GOT3 (cell line): Measurements from ENCODE around the gene KIAA0513.

ENCODE experiments used
- DNase-seq: peaks from one replicate; lab custom pipeline; 2025; ENCODE audit warnings: mixed read lengths; lab: John Stamatoyannopoulos, UW

The KIAA0513 gene, protein sequence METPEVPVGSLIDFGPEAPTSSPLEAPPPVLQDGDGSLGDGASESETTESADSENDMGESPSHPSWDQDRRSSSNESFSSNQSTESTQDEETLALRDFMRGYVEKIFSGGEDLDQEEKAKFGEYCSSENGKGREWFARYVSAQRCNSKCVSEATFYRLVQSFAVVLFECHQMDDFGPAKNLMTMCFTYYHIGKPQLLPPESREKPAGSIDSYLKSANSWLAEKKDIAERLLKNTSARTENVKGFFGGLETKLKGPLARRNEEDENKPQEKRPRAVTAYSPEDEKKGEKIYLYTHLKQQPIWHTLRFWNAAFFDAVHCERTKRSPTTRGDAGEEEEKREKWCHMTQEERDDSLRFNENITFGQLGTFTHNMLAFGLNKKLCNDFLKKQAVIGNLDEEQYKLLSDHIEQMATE

DNA sequence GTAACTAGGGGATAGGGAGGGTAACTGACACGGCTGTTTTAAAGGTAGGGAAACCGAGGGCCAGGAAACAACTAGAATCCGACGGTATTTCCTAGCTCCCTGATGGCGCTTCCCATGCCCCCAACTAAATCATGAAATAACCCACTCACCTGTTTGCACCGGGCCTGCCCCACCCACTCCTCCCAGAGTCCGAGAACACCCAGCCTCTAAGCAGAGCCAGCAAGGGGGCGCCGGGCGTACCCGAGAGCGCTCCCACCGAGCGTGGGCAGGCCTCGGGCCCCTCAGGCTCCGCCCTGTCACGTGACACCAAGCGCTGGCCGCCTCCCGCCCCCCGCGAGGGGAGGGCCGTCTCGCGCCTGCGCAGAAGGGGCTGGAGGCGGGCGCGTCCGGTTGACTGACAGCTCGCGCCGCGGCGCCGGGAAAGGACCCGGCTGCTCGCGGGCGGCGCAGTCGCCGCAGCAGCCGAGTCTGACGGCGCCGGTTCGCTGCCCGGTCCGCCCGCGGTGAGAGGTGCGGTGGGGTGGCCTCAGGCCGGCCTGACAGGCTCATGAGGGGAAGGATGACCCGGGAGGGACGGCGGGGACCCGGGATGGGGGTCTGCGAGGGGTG lies at the start of gene KIAA0513:
Gene KIAA0513 (plus strand): TSS at position 447 of the 609 bp plus-strand sequence. CDS start 39,277 bp downstream, outside the sequence.
- peak; percentile 87 for DNase-seq

DNA sequence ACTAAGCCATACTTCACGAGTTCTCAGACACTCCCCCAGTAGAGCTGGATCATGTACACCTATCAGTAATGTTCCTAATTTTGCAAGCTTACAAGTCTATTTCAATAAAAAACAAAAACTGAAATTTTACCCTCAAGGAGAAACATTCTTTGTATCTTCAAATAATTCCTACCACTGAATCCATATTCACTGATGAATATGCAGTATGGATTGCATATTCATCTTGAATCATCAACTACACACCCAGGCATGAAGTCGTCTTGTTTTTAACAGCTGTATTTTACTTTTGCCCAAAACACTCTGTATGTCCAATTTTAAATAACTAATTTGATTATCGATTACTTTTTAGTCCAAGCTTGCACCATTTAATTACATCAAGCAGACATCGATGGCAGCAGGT lies 48.1 kb upstream of the KIAA0513 start:
- no peak for DNase-seq

DNA sequence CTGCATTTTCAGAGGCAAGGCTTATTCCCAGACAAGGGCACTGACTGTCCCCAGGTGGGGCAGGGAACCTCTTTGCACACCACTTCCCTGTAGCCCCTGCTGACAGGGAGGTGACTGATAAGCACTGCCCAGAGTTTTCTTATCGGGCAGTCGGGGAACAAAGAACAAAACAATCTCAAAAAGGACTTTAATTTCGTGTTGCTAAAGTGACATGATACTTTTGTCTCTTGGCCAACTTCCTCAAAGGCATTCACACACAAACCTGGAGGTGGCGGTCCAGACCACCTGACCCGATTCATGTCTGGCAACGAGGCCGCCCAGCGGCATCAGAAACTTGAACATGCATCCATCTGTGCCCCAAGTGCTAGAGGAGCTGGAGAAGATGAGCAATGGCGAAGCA lies 45.2 kb upstream of the KIAA0513 start:
- DNase-seq, result no peak

DNA sequence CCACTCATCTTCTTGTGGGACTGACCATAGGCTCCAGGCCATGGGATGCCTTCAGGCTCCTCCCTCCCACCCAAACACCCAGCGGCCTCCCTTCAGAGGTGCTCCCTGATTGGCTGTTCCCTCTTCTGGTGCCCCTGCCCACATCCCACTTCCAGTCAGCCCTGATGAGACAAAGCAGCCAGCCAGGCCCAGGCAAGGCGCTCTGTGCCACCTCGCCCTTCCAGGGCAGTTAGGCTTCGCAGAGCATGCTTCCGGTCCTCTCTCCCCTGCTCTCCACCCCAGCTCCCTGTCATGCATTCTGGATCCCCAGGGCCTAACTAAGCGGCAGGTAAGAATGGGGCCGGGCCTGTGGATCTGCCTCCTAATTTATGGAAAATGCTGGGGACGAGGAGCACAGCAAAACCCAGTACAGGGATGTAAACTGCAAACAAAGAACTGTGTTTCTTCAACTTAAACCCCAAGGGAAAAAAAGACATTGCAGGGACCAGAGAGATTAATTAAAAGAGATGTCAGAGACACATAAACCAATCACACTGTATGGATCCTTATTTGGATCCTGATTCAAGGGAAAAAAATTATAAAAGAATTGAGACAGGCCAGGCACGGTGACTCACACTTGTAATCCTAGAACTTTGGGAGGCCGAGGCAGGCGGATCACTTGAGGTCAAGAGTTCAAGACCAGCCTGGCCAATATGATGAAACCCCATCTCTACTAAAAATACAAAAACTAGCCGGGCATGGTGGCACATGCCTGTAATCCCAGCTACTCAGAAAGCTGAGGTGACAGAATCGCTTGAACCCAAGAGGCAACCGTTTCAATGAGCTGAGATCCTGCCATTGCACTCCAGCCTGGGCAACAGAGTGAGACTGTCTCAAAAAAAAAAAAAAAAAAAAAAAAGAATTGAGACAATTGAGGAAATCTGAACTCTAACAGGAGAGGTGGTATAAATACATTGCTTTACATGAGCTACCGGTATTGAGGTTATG lies 42.2 kb upstream of the KIAA0513 start:
- DNase-seq, result peak; percentile 13

DNA sequence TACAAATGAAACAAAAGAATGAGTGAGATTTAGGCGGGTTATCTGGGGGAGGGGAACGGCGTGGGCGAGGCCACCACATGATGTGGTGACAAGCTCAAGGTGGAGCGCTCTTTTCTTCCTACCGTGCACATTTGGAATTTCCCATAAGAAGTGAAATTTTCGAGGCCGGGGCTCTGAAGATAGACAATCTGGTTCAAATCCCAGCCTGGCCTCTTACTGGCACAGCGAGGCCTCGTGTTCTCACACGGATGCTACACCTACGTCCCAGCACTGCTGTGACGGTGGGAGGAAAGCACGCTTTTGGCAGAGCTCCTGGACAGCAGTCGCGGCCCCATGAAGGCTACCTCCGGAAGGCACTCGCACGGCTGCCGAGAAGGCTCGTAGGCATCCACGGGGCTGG lies 41.5 kb upstream of the KIAA0513 start:
- DNase-seq, result no peak

DNA sequence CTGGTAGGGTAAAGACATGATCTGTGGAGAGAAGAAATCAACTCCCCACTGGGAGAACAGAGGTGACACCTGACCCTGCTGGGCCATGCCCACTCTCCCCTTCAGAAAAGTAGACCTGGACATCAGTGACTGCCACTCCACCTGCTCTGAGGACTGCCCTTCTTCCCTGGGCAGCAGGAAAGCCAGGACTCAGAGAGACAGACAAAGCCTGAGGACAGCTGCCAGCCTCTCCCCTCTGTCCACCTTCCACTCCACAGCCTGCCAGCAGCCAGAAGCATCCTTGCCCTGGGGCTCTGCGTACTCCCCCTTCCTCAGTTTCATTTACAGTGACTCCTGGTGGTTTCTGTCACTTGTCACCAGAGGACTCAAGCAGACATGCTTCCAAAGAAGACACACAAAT lies 40.7 kb upstream of the KIAA0513 start:
- DNase-seq, result no peak

DNA sequence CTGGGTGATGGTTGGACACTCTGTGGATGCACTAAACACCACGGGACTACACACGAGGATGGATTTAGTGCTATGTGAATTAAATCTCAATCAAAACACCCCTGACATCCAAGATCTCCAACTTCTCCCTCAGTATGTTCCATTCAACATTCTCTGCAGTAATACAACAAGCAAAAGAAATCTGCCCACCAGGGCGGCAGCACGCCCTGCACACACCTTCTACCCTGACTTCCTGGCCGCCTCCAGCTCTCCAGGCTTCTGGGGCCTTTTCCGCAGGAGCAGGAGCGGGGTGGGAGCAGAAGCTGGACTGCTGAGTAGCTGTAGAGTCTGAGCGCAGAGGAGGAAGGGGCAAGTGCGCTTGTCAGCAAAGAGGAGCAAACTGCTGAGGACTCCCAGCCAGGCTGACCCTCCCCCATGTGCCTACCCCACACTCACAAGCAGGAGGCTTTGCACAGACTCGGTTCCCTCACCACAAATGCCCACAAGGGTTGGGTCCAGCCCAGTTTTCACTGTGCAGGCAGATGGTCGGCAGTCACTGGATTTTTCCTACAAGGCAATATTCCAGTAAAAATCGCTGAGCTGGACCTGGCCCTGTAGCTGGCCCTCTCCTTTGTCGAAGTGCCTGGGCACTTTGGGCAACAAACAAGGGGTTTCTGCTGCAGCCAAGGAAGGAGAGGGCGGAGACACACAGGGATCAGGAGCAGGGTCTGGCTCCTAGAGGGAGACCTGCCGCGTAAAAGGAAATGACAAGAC lies 39.1 kb upstream of the KIAA0513 start:
- no peak for DNase-seq

DNA sequence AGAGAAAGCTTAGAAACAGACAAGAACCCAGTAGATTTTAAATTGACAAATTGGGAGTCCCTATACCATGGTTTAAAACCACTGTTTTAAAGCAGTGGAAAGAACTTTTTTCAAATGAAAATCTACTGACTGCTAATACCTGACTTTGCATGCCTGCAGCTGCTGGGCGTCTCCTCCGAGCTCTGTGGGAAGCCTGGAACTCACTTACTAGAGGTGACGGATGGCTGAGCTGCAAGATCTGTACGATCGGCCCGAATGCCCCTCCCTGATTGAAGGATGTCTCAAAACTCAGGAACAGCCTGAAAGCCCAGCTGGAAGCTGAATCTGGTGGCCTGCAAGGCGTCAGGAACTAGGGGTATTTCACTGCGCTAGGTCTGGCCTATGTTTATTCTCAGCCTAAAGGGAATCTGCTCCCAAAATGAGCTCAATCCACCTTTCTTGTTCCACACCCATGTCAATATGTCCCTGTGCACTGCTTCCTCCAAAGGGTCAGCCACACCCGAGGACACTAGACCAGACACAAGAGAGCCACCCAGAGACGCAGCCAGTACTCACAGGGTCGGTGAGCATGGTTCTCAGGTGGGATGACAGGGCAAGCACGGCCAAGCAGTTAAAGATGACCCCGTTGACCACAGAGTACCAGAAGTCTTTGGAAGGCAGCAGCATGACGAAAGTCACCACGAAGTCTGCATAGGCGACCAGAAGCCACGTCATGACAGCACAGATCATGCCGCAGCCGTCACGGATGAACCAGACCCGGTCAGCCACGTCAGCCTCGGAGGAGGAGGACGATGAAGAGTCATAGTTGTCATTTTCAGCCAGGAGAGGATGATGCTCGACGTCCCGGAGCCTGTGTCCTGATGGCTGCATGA lies 37.6 kb upstream of the KIAA0513 start:
- DNase-seq, result no peak

DNA sequence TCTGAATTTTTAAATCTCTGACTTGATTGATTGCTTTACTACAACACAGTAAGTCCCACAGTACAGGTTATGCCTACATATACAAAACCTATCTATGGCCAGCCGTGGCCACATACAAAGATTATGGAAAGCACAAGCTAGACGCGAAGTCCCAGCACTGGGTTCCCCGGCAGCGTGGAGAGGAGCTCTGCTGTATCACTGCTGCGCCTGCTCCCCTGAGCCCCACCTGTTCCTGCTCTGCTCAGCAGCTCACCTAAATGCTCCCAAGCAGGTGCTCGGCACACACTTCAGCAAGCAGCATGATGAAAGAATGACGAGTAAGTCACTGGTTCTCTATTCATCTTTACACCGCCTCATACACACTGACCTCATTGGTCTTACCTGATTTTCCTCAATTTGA lies 36.8 kb upstream of the KIAA0513 start:
- no peak for DNase-seq

DNA sequence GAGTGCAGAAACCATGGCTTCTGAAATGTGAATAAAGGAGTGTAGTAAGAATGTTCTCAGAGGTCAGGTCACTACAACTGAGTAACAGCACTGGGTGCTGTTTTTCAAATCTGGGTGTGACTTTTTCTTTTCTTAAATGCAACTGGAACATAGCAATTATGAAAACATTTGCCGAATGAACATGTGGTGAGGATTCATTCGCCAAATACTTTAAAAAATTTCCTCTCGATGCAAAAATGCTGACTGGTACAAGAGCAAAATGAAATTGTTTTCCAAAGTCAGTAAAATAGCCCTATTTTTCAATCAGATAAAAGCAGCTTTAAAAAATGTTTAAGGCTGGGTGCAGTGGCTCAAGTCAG lies 34.9 kb upstream of the KIAA0513 start:
- no peak for DNase-seq

DNA sequence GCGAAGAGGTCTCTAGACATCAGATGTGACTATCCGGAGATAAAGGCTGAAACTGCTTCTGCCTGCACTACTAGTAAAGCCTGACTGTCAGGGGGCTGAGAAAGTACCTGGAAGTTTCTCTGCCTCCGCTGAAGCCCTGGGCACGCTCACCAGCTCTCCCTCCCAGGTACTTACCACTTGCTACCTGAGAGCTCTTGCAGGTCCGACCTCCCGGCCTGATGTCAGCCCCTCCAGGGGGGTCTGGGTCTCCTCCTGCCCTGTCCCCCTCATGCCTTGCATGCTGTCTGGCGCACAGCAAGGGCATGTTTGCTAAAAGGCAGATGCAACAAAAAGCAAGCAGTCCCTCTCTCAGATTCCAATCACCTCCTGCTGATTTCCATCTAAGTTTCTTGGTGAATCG lies 33.7 kb upstream of the KIAA0513 start:
- no peak for DNase-seq

DNA sequence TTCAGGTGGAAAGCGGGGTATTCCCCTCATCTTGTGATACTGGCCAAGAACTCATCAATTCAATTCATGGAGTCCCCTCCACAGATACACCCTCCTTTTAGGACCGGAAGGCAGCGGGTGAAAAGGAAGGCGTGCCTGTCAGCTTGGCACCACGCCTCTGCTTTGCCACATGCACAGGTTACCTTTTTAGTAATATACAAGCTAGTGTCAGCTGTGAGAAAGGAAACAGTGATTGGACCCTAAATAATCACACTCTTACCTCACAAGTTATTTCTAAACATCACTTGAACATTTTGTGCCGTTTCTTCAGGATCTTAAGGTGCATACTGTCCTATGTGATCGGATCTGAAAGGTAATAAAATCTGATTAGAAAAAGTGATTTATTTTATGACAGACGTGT lies 31.9 kb upstream of the KIAA0513 start:
- no peak for DNase-seq

DNA sequence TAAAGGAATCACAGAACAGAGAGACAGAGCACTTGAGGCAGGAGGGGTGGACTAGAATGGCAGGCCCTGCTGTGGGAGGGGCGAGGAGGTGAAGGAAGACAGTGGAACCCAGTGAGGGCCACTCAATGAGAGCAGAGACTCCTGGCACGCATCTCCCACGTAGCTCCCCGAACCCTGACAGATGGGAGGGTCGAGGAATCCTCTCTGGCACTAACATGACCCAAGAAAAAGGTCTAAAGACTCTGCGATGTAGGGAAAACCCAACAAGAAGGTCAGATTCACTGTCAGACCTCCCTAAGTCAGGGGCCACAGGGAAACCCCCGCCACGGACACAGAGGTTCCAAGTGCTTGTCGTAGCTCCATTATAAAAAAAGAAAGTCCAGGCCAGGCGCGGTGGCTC lies 31.2 kb upstream of the KIAA0513 start:
- no peak for DNase-seq

DNA sequence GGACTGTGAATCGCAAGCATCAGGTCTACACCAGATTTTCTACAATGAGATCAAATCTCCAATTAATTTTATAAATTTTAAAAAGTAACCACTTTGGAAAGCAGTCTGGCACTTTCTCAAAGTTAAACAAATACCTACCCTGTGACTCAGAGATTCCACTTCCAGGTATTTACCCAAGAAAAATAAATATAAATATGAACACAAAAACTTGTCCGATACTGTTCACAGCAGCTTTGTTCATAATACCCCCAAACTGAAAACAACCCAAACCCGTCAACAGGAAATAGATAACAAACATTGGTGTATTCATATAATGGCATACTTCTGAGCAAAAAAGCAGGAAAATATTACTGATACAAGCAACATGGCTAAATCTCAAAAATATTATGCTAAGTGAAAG lies 28.4 kb upstream of the KIAA0513 start:
- DNase-seq, result no peak

DNA sequence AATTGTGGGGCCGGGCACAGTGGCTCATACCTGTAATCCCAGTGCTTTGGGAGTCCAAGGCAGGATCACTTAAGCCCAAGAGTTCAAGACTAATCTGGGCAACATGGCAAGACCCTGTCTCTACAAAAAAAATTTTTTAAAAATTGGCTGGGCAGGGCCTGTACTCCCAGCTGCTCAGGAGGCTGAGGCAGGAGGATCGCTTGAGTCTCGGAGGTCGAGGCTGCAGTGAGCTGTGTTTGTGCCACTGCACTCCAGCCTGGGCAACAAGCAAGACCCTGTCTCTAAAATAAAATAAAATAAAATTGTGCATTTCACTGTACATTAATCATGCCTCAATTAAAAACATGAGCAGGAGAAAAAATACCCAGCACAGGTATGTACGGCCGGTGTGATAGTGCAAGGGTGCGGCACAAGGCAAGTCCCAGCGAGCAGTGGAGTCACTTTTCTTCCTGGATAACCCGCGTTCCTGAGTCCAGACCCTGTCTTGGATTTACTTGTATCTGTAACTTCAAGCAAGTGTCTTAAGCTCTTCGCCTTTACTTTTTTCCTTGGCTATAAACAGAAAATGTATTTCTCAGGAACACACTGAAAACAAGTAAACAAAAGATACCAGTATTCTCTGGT lies 27.6 kb upstream of the KIAA0513 start:
- DNase-seq, result no peak

DNA sequence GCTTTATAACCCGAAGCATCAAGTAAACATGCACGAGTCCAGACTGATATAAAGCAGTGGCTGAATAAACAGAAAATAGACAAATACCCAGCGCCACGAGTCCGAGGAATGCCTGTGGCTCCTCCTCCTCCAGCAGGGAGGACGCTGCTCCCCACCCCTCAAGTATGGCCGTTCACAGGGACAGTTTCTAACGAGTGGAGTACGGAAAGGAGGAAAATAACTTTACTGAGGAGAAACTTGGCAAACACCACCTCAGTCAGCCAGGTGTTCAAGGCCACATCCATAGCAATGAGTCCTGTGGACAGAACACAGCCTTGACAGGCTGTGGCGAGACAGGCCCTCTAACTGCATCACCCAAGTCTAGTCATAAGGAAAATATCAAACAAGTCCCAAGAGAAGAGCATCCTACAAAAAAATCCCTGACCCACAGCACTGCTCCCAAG lies 25.5 kb upstream of the KIAA0513 start:
- no peak for DNase-seq

DNA sequence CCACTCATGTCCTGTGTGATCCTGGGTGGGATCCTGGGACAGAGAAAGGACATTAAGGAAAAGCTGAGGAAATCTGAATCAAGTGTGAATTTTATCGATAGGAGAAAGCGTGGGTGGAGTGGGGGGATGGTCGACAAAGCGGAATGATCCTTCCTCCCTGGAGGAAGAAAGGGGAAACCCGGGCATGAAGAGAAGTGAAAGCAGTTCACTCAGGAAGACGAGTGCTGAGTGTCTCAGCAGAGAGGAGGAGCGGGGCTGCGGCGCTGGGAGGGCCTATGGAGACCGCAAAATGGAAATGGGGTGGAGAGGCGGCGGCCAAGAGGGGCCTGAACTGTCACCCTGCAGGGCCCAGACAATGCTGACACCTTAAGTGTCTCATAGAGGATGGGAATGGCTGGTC lies 25.0 kb upstream of the KIAA0513 start:
- DNase-seq, result no peak

DNA sequence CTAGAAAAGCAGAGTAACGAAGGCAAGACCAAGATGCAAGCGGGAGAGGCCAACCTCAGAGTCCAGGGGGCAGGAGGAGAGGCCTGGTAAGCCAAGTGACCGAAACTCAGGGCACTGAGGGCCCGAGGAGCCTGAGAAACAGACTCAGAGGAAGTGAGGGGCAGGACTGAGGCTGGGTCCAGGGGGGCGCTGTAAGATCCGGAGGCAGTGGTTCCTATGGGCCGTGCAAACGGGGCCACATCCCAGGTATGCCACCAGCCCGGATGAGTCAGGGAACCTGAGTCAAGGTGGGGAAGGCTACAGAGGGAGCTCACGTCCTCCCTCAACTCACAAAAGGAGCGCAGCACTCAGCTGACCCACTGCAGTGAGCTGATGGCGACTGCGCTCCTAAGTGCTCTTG lies 24.5 kb upstream of the KIAA0513 start:
- no peak for DNase-seq

DNA sequence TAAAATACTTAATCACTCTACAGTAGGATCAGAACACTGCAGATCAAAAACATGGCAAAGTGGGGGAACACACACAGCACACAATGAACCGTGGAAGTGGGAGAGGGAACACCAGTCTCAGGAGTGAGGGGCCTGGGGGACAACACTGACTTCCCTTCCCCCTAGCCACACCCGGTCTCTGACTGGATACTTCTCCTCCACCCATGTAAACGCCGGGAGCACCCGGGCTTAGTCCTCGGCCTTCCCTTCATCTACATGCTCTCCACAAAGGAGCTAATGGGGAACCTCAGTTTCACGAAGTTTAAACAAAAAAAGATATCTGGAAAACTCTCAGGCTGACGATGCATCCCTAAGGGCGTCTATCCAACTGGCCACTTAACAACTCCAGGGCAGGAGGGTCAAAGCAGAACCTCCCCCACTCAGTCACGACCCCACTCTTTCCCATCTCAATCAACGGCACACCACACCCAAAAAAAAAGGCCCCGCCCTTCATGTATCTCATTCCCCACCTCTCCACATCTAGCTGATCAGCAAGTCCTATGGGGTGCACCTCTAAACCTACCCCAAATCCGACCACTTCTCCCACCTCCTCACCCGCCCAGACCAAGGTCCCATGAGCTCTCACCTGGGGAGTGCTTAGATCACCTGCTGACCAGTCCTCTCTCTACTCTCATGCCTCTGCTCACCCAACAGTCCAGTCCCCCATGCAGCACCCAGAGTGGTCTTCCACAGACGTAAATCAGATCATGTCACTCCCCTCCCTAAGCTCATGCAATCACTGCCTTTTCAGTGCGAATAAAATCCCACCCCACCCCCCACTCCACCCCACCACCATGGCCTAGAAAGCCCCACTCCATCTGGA lies 23.6 kb upstream of the KIAA0513 start:
- no peak for DNase-seq
